HG02970 (cell line): ENCODE measurements around the gene SUFU.
"Not testable (repeated sequence)": the region's sequence is repeated elsewhere in the genome, so short reads cannot be mapped to it uniquely, and the experiment has no call there.

Experiments used
- ATAC-seq: cut with Tn5 transposase; IDR thresholded peaks from one replicate; pipeline ENCODE4 v1.9.1; 2021; ENCODE audit warnings: mild to moderate bottlenecking, moderate library complexity, moderate number of reproducible peaks; ENCODE audit not compliant: unreplicated experiment, low FRiP score

SUFU gene

DNA sequence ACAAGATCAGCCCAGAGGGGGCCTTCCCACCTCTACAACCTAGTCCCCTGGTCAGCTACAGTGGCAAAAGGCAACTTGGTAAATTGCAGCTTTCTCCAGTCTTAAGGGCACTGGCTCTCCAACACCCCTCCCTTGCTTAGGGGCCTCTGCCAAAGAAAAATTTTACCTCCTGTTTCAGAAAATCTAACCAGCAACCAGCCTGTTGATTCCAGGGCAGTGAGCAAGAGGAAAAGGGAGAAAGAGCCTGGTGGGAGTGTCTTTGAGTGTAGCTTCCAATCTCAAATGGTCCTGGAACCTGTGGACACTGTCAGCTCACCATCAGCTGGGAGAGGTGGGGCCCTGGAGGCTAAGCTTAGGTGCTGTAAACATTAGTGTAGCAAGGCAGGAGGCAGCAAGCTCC is 24.1 kb upstream of the SUFU start:
- ATAC-seq, result no peak

DNA sequence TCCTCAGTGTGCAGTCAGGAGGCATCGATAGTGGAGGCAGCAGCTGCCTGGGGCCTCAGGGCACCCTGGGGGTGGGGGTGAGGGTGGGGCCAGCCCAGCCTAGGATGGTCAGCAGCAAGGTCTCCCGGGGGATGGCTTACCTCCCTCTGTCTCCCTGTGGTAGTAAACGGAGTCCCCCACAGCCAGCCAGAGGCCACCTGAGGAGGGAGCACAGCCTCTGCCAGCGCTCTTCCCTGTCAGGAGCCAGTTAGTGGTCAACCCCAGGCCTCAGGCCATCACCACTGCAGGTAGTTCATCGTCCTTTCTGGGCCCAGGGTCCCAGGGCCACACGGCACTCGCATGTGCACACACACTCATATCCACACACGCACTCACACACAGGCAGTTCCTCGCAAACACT is 23.4 kb upstream of the SUFU start:
- no peak for ATAC-seq

DNA sequence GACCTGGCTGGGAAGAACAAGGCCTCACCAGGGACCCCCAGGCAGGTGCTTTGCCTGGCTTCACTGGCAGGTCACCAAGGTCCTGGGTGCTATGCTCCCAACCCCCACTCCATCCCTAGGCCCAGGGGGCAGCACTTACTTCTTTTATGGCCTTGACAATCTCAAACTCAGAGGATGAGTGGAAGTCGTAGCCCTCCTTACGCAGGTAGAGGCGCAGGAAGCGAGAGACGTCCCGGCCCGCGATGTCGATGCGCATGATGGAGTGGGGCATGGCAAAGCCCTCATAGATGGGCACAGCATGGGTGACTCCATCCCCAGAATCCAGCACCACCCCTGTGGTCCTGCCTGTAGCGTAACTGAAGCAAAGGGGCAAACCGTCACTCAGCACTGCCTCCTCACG is 19.8 kb upstream of the SUFU start:
- no peak for ATAC-seq

DNA sequence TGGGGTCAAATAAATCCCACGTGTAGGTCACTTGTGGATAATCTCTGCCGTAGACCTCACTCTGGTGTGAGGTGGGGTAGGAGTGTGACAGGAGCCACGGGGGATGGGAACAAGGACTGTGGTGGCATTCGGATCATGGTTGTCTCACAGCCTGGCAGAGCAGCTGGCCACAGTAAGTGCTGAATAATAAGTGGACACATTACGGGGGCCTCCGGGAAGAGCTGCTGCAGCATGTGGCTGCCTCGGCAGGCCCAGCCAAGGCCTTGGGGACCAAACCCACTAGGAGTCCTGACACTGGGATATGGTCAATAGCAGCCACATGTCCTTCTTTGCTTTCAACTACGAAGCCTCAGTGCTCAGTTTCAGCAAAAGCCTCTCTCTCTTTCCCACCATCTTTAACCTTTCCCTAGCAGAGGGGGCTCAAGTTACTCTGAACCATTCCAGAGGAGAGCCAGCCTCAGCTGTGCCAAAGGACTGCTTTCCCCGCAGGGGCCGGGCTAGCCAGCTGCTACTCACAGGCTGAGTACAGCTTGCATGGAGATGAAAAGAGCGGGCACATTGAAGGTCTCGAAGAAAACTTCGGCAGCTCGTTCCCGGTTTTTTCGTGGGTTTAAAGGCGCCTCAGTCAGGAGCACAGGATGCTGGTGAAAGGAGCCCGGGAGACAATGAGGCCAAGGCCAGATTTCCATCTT is 18.5 kb upstream of the SUFU start:
- no peak for ATAC-seq

DNA sequence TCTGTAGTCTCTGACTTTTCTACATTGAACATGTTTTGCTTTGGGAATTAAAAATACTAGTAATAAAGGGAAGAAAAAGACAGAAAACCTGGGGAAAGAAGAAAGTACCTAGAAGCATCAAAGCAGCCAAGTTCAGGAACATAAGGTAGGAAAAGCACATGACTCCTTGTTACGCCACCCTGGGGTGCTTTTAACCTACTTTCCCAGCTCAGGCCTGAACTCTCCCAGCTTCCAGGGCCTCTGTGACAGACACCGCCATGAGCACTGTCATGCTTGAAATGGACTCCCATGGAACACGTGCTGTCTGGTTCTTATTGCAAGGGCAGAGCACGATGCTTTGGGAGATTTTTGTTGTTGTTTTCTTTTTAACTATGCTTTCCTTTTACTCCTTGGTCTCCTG is 12.6 kb upstream of the SUFU start:
- no peak for ATAC-seq

DNA sequence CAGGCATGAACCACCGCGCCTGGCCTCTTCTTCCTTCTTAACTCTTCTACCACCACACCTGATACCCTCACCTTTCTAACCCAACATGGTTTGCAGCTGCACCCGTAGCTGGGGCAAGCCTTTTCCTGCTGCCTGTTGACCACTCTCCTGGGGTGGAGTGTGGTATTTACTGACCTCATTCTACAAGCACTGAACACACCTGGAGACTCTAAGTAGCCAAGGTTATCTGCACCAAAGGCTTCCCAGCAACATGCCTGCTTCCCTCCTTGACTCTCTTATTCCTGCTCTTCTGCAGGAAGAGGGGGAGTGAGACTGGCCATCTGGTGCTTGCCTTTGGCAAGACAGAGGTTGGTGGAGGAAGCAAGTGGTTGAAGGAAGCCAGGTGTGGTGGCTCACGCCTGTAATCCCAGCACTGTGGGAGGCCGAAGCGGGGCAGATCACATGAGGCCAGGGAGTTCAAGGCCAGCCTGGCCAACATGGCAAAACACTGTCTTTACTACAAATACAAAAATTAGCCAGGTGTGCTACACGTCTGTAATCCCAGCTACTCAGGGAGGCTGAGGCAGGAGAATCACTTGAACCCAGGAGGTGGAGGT is 11.3 kb upstream of the SUFU start:
- ATAC-seq, result no peak

DNA sequence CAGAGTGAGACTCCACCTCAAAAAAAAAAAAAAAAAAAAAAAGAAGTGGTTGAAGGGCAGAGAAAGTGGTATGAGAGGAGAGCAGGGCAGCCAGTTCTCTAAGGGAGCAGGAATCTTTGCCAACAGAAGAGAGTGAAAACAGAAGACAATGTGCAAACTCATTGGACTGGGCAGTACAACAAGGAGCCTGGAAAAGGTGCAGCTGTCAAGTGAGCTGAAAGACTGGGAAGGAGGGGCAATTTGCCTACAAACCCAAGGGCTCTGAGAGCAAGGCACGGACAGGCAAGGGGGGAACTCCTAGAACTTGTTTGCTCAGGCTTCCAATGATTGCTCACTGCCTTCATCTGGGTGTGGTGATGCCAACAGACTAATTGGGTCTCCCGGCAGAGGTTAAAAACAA is 10.8 kb upstream of the SUFU start:
- ATAC-seq, result no peak

DNA sequence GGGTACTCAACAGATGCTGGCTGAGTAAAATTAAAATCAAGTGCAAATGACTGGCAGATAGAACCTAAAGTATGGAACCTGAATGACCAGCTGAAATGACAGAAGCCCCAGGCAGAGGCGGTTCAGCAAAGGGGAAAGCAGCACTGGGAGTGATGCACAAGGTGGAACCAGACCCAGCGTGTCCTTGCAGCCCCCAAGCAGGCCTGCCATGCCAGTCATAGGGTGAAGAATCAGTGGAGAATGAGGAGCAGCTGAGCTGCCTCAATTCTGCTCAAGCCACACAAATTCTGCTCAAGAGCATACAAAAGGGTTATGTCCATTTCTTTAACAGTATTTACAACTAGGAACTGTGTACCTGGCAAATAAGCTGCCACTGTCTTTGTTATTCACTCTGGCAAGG is 10.0 kb upstream of the SUFU start:
- no peak for ATAC-seq

DNA sequence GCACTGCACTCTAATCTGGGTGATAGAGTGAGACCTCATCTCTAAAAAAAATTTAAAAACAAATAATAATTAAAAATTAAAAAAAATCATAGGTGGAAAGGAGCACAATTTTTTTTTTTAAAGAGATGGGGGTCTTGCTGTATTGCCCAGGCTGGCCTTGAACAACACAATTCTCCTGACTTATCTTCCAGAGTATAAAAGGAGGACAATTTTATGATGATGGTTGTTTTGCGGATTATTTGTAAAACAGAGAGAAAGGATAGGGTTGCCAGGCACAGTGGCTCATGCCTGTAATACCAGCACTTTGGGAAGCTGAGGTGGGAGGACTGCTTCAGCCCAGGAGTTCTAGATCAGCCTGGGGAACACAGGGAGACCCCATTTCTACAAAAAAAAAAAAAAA is 6.2 kb upstream of the SUFU start:
- no peak for ATAC-seq

DNA sequence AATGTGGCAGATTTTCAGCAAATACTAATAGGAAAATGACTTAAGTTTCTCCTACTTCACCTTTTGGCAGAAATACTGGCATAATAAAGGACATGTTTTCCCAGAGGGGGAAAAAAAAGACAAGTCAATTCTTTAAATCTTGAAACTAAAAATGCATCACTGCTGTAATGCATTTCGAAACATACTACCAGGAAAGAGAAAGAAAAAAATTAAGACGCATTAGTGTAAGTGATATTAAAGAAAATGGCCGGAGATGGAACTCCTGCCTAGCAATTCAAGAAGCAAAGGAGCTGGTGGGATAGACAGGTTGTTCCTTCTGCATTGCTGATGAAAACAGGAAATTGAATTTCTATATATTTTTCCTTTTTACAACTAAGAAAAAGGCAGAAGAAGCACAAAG is 4.4 kb upstream of the SUFU start:
- no peak for ATAC-seq

DNA sequence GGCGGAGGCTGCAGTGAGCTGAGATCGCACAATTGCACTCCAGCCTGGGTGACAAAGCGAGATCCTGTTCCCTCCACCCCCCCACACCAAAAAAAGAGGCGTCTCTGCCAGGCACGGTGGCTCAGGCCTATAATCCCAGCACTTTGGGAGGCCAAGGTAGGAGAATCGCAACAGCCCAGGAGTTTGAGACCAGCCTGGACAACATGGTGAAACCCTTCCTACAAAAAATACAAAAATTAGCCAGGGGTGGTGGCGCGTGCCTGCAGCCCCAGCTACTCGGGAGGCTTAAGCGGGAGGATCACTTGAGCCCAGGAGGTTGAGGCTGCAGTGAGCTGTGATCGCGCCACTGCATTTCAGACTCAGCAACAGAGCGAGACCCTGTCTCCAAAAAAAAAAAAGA is 3.1 kb upstream of the SUFU start:
- ATAC-seq, result not testable (repeated sequence)

DNA sequence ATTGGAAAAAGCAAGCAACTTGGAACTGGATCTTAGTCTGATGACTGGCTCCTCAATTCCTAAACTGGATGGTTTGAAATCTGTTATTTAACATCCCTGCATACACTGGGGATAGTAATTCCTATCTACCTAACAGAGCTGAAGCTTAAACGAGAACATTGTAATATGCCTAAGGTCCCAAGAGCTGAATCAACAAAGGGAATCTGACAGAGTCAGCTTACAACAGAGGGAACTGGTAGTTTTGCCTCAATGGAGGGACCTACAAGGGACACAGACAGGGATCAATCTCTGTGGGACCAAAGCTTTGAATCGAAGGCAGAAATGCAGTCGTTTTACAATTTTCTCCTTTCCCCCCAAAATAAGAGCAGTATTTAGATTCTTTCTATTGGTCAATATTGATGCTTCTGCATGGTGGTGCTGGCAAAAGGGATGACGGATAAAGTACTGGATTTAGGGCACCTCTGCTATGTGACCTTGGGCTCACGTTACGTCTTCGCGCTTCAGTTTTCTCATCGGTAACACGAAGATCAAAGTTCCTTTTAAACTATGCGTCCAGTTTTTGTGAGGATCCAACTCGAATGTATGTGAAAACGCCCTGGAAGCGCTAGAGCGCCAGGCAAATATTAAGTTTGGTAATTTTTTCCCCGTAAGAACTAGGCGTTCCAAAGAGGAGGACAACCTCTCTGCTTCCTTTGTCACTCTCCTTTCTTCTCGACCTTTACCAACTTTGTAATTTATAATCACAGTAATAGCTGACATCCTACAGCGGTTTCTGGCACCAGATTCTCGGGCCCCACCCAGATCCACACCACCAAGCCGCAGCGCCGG is 2.4 kb upstream of the SUFU start:
- no peak for ATAC-seq

DNA sequence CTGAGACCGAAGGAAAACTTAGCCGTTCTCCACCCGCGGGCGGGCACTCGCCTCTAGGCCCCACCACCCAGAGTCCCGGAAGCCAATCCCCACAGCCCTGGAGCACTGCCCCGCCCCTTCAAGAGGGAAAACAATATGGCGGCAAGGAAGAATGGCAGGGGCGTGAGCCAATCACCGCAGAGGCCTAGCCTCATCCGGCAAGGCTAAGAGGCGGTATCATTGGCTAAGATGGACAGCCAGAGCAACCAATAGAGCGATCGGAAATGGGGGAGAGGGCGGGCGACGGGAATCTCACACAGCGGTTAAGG is 1.8 kb upstream of the SUFU start:
- peak; percentile 68 for ATAC-seq

DNA sequence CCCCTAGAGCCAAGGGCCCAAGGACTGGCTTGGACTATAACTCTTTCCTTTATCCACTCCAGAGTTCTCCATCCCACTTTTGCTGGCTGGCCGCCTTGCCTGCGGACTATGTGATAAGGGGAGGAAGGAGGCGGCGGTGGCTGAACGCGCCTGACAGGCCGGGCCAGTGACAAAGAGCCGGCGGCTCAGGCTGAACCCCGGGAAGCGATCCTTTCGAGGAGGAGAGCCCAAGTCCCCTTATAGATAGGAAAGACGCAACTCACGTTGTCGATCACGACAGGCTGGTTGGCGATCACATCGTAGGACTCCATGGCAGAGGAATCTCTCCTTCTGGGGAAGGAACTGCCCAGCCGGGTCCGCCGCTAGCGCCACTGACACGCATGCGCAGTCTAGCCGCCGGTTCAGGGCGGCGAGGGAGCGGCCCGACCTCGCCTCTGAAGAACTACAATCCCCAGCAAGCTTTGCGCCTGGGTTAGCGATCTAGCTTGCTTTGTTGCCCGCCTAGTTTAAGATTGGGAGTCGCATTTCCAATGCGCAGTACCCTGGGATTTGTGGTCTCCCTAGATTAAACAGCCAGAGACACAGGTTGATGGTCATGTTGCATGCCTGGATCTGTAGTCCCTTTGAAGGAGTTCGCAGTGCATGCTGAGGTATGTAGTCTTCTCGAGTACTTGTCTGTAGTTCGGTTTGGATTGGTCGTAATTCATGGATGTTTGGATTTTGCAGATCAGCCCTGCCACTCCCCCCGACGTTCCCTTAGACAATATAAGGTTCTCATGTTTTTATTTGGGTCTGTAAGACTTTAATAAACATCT is 1.2 kb upstream of the SUFU start, which contains the start of gene ACTR1A:
Gene ACTR1A, minus strand, starts transcription at position 376 of the 815 bp plus-strand sequence. Its CDS starts 65 bp downstream, at position 311.
- peak; percentile 49 for ATAC-seq

DNA sequence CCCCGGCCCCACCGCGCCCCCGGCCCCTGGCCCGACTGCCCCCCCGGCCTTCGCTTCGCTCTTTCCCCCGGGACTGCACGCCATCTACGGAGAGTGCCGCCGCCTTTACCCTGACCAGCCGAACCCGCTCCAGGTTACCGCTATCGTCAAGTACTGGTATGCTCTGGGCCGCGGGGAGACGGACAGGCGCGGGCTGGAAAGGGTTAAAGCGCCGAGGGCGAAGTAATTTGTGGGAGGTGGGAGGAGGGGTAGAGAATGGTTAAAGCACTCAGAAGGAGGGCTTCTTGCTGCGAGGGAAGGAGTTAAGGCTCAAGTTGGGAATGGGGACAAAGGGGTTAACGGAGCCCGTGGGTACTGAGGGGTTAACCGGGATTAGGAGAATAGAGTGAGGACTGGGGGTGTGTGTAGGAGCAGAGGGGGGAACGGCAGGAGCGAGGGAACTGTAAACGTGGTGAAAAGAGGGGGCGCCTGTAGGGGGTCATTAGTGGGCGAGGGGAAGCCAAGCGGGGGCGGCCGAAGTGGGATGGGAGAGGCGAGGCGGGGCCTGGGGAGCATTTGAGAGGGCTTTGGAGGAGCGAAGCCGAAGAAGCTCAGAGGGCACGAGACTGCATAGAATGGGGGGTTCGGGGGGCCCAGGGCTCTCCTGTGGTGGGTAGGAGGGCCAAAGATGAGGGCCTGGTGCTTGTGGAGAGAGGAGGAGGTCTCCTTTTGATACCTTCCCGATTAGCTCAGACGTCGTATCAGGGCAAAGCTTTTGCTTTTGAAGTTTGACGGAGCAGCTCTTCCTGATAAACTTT is 605 bp downstream of the SUFU start:
- no peak for ATAC-seq

DNA sequence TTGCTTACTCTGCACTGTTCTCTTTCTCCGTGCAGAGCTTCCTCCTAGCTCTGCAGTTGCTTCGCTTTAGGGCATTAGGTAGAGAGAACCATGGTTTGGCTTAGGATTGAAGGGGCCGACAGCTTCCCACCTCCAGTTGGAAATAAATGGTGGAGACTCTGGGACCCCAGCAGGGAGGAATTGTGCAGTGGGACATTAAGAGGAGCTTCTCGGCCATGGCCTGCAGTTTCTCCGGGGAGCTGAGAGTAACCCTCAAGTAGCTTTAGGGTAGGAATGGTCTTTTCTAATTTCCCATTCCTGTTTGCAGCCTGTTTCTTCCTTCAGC is 1.2 kb downstream of the SUFU start:
- ATAC-seq, result no peak

DNA sequence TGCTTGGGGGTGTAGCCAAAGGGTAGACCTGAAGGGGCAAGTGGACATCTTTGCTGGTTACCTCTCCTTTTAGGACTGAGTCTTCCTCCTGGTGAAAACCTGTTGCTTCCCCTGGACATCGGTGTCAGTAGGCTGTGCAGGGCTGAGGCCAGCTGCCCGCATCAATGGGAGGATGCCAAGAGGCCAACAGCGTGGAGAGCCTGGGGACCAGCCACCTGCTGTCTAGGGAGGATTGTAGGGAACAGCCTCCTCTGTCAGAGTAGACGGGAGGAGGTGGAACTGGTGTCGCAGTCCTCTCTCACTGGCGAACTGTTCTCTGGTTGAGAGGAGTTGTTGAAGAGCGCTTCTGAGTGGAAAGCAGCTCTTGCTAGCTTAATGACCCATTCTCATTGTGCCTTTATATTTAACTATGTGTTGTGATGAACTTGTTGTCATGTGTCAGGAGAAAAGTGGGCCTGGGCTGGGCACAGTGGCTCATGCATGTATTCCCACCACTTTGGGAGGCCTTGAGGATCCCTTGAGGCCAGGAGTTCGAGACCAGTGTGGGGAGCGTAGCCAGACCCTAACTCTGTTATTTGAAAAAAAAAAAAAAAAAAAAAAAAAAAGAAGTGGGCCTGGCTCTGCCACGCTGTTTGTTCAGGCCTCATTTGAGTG is 1.8 kb downstream of the SUFU start:
- no peak for ATAC-seq

DNA sequence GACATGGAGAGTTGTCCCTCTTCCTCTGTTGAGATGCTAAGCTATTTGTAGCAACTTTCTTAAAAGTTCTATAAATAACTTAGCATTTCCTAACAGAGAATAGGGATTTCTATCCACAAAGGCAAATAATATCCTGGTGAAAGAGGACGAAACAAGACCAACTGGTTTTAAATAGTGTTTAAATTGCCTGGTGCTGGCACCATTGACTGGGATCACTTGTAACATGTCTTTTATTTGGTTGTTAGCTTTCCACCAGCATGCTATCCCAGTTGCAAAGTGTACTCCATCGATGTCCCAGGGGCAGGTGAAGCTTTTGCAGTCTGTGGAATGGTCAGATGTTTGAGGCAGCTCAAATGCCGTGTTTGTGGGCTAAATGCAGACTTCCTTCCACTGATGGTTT is 3.7 kb downstream of the SUFU start:
- no peak for ATAC-seq

DNA sequence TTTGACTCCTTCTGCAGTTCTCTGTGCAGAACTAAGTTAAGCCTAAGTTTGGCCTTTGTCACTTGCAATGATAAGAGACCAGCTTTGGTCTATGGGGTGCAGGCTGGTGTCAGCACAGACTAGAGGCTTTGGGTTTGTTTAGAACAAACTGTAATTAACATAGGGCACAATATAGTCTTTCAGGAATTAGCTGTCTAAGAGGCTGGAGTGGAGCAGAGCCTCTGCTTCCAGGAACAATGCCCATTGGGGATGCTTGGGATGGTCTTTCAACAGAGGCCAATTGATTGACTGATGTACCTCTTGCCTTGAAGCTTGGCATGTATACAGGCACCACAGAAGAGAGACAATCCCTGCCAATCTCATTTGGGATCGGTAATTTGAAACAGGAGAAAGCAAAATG is 4.7 kb downstream of the SUFU start:
- no peak for ATAC-seq

DNA sequence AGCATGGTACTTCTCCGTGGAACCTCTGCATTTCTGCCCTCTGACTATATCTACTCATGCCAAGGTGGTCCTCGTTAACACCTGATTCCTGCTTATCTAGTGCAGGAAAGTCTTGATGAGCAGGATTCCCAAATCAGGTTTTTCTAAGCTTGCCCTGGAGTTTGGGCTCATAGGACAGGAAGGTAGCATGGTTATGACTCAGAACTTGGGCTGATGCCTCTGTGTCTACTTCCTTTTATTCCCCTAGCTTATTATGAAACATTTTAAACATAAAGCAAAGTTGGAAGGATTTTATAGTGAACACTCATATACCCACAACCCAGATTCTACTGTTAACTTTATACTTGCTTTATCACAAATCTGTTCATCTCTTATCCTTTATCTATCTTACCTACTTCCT is 5.6 kb downstream of the SUFU start:
- no peak for ATAC-seq
